Nephron (organoid): ENCODE results near the gene OBSCN.

Experiments
- H3K27ac Mint-ChIP-seq, 3 experiments: 2 replicates each; pipeline ENCODE4 v1.8.0; 2020; ENCODE audit warnings: mixed read lengths in 3 of 3, mild to moderate bottlenecking in 2 of 3, moderate library complexity in 1 of 3
- H3K27me3 Mint-ChIP-seq: 2 replicates; pipeline ENCODE4 v1.8.0; 2021; ENCODE audit warnings: low read depth, mild to moderate bottlenecking, moderate library complexity, mixed read lengths
- H3K36me3 Mint-ChIP-seq: 2 replicates; pipeline ENCODE4 v1.8.0; 2020; ENCODE audit warnings: low read depth, mixed read lengths
- H3K4me1 Mint-ChIP-seq: 2 replicates; pipeline ENCODE4 v1.8.0; 2020; ENCODE audit warnings: mixed read lengths
- H3K4me3 Mint-ChIP-seq, 3 experiments: 2 replicates each; pipeline ENCODE4 v1.8.0; 2020; ENCODE audit warnings: mild to moderate bottlenecking in 3 of 3, mixed read lengths in 3 of 3, moderate library complexity in 2 of 3
- H3K9me3 Mint-ChIP-seq: 2 replicates; pipeline ENCODE4 v1.8.0; 2020; ENCODE audit warnings: mixed read lengths
- TF ChIP-seq, protein P1 (sequence below), 3 experiments: fragments of 200-600 bp; sonication (generic); IDR thresholded peaks; one replicate each; pipeline ENCODE4 v1.5.0; 2021; ENCODE audit warnings: antibody characterized with exemption in 3 of 3; ENCODE audit not compliant: unreplicated experiment in 3 of 3

Gene OBSCN

DNA sequence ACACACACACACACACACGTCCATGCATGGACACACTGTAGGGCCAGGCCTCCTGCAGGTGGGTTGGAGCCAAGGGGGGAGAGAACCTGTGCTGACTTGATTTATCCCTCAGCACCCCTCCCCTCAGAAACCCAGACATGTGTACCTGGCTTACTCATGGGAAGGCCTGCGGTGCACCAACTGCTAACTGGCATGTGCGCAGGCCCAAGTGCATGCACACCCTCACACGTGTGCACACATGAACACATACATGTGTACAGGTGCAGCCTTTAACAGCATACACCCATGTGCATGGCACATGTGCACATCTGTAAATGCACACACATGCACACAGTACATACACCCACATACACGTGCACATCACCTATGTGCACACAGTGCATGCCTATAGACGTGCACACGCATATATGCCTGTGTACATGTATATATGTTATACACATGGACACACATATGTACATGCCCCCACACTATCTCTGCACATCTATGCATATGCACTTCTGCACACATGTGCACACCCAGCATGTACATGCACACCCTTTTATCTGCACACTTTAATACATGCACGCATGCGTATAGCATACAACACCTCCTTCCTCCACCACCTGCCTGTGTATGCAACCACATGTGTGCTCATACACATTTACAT lies 131.3 kb downstream of the OBSCN start:
- H3K4me3 Mint-ChIP-seq = no peak overlapping the region
- H3K36me3 Mint-ChIP-seq = peaks cover 28% of the 10 kb centered on the region
- no peaks in the 10 kb centered on the region for H3K4me1 Mint-ChIP-seq
- no peaks in the 10 kb centered on the region for H3K9me3 Mint-ChIP-seq
- H3K27me3 Mint-ChIP-seq = no peaks in the 10 kb centered on the region
- no peak overlapping the region for H3K27ac Mint-ChIP-seq
- TF ChIP-seq, protein P1, sequence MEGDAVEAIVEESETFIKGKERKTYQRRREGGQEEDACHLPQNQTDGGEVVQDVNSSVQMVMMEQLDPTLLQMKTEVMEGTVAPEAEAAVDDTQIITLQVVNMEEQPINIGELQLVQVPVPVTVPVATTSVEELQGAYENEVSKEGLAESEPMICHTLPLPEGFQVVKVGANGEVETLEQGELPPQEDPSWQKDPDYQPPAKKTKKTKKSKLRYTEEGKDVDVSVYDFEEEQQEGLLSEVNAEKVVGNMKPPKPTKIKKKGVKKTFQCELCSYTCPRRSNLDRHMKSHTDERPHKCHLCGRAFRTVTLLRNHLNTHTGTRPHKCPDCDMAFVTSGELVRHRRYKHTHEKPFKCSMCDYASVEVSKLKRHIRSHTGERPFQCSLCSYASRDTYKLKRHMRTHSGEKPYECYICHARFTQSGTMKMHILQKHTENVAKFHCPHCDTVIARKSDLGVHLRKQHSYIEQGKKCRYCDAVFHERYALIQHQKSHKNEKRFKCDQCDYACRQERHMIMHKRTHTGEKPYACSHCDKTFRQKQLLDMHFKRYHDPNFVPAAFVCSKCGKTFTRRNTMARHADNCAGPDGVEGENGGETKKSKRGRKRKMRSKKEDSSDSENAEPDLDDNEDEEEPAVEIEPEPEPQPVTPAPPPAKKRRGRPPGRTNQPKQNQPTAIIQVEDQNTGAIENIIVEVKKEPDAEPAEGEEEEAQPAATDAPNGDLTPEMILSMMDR (IDR thresholded peaks at IDR 0.05; ENCODE audit: unreplicated experiment in 3 of 3) = no peak

GRCh38 chr1:228339766-228340685 lies 132.2 kb downstream of the OBSCN start:
- no peak overlapping the region for H3K4me3 Mint-ChIP-seq
- H3K4me1 Mint-ChIP-seq = no peaks in the 10 kb centered on the region
- H3K27me3 Mint-ChIP-seq = no peaks in the 10 kb centered on the region
- no peak overlapping the region for H3K27ac Mint-ChIP-seq
- H3K9me3 Mint-ChIP-seq = no peaks in the 10 kb centered on the region
- TF ChIP-seq, protein P1 (IDR thresholded peaks at IDR 0.05; ENCODE audit: unreplicated experiment in 3 of 3) = no peak
- H3K36me3 Mint-ChIP-seq = peaks cover 29% of the 10 kb centered on the region

GRCh38 chr1:228340686-228341449 lies 133.0 kb downstream of the OBSCN start:
- Mint-ChIP-seq H3K4me1 (no peaks in the 10 kb centered on the region), H3K27me3 (no peaks in the 10 kb centered on the region), H3K27ac (no peak overlapping the region), H3K36me3 (peaks cover 29% of the 10 kb centered on the region), H3K9me3 (no peaks in the 10 kb centered on the region), H3K4me3 (no peak overlapping the region)
- TF ChIP-seq, protein P1 (IDR thresholded peaks at IDR 0.05; ENCODE audit: unreplicated experiment in 3 of 3) = peak; percentile 7 to 20 (median 10)

DNA sequence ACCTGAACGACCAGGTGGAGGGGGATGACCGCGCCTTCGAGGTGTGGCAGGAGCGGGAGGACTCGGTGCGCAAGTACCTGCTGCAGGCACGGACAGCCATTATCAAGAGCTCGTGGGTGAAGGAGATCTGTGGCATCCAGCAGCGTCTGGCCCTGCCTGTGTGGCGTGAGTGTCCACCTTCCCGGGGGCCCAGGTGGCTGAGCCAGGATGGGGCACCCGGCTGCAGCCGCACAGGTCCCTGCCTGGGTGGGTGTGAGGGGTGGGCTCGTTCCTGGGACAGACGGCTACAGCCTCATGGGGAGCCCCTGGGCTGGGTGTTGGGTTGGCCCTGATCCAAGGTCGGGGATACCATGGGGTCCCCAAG lies 133.6 kb downstream of the OBSCN start:
- H3K4me1 Mint-ChIP-seq = no peaks in the 10 kb centered on the region
- H3K36me3 Mint-ChIP-seq = peaks cover 29% of the 10 kb centered on the region
- no peaks in the 10 kb centered on the region for H3K27me3 Mint-ChIP-seq
- TF ChIP-seq, protein P1 (IDR thresholded peaks at IDR 0.05; ENCODE audit: unreplicated experiment in 3 of 3) = no peak
- H3K4me3 Mint-ChIP-seq = no peak overlapping the region
- no peak overlapping the region for H3K27ac Mint-ChIP-seq
- H3K9me3 Mint-ChIP-seq = no peaks in the 10 kb centered on the region

GRCh38 chr1:228341814-228342626 lies 134.2 kb downstream of the OBSCN start:
- Mint-ChIP-seq H3K4me1 (no peaks in the 10 kb centered on the region), H3K27ac (no peak overlapping the region), H3K36me3 (peaks cover 25% of the 10 kb centered on the region), H3K27me3 (no peaks in the 10 kb centered on the region), H3K4me3 (no peak overlapping the region), H3K9me3 (no peaks in the 10 kb centered on the region)
- TF ChIP-seq, protein P1 (IDR thresholded peaks at IDR 0.05; ENCODE audit: unreplicated experiment in 3 of 3) = no peak
